KMS-11 (cell line): ENCODE measurements around the gene ZCWPW1.
A peak's percentile ranks its signal among the peaks of the same experiment; 100 is the strongest.

Experiments
- H2AFZ ChIP-seq: fragments of 200-600 bp; sonication (generic); 2 replicates; pipeline ENCODE4 v1.6.1; 2016; ENCODE audit warnings: antibody characterized with exemption, mixed run types, low read depth
- H3K27ac ChIP-seq: fragments of 200-600 bp; sonication (generic); 2 replicates; pipeline ENCODE4 v1.6.1; 2016; ENCODE audit warnings: mild to moderate bottlenecking, mixed run types
- H3K27me3 ChIP-seq: fragments of 200-600 bp; sonication (generic); 2 replicates; pipeline ENCODE4 v1.6.1; 2017; ENCODE audit warnings: mild to moderate bottlenecking, low read depth, mixed run types, moderate library complexity; ENCODE audit not compliant: insufficient read depth
- H3K36me3 ChIP-seq: fragments of 200-600 bp; sonication (generic); 2 replicates; pipeline ENCODE4 v1.6.1; 2017; ENCODE audit warnings: mild to moderate bottlenecking, mixed run types; ENCODE audit not compliant: insufficient read depth
- H3K4me1 ChIP-seq: fragments of 200-600 bp; sonication (generic); 2 replicates; pipeline ENCODE4 v1.6.1; 2016; ENCODE audit warnings: mild to moderate bottlenecking, low read depth, mixed run types; ENCODE audit not compliant: poor library complexity, severe bottlenecking
- H3K4me2 ChIP-seq: fragments of 200-600 bp; sonication (generic); 2 replicates; pipeline ENCODE4 v1.7.0; 2016; ENCODE audit warnings: mild to moderate bottlenecking, mixed run types
- H3K4me3 ChIP-seq: fragments of 200-600 bp; sonication (generic); IDR thresholded peaks from 2 replicates; pipeline ENCODE4 v1.6.1; 2017; ENCODE audit warnings: low read depth, low read length, mixed read lengths; ENCODE audit not compliant: insufficient read depth
- H3K79me2 ChIP-seq: fragments of 200-600 bp; sonication (generic); 2 replicates; pipeline ENCODE4 v1.6.1; 2016; ENCODE audit warnings: low read depth, mixed run types; ENCODE audit not compliant: insufficient read depth
- H3K9ac ChIP-seq: fragments of 200-600 bp; sonication (generic); 2 replicates; pipeline ENCODE4 v1.6.1; 2016; ENCODE audit warnings: mild to moderate bottlenecking, mixed run types
- H4K20me1 ChIP-seq: fragments of 200-600 bp; sonication (generic); 2 replicates; pipeline ENCODE4 v1.6.1; 2016; ENCODE audit warnings: mild to moderate bottlenecking, mixed run types; ENCODE audit not compliant: insufficient read depth
- TF ChIP-seq, protein P1 (sequence below): fragments of 200-600 bp; sonication (generic); conservative IDR thresholded peaks from 2 replicates; pipeline ENCODE4 v1.6.1; 2017; ENCODE audit warnings: low read depth, mild to moderate bottlenecking, antibody characterized with exemption, low read length, moderate library complexity, mixed read lengths

ZCWPW1 gene

DNA sequence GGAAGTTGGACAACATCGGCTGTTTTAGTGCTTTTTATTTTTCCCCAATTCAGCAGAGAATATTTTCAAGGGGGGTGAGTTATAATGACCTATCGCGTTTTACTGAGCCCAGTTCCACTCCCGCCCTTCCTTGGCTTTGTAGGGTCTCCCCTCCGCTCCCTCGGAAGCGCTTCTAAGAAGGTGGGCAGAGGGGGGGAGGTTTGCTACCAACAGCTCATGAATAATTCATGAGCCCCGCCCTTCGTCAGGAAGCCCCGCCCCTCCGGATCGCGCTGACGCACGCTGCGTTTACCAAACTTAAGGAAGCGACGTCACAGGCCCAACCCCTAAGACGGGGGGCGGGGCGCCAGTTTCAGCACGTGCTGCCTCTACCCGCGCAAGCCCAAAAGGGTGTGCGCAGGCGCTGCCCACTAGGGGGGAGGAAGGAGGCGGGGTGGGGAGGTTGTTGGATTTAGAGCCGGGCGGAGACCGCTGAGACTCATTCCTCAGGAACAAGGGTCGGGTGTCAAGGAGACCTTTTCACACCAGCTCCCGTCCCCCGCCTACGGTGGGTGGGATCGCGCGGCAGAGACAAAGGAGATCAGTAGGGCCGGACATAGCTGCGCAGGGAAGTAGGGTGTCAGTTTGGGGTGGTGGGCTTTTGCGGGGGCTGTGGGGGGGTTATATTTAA is 599 bp upstream of the ZCWPW1 start:
- Histone ChIP-seq H3K4me1 (peaks cover 34% of the 10 kb centered on the region), H4K20me1 (no peaks in the 10 kb centered on the region), H3K27ac (peak overlapping the region; percentile 92), H3K79me2 (peaks cover 33% of the 10 kb centered on the region), H3K4me2 (peak overlapping the region; percentile 80; the same call in 1 of the 2 replicates), H3K4me3 (no peak overlapping the region), H3K27me3 (no peaks in the 10 kb centered on the region), H2AFZ (peak overlapping the region; percentile 88; the same call in 1 of the 2 replicates), H3K36me3 (peaks cover 4% of the 10 kb centered on the region; the same call in 1 of the 2 replicates), H3K9ac (peak overlapping the region; percentile 87)
- TF ChIP-seq, protein P1, sequence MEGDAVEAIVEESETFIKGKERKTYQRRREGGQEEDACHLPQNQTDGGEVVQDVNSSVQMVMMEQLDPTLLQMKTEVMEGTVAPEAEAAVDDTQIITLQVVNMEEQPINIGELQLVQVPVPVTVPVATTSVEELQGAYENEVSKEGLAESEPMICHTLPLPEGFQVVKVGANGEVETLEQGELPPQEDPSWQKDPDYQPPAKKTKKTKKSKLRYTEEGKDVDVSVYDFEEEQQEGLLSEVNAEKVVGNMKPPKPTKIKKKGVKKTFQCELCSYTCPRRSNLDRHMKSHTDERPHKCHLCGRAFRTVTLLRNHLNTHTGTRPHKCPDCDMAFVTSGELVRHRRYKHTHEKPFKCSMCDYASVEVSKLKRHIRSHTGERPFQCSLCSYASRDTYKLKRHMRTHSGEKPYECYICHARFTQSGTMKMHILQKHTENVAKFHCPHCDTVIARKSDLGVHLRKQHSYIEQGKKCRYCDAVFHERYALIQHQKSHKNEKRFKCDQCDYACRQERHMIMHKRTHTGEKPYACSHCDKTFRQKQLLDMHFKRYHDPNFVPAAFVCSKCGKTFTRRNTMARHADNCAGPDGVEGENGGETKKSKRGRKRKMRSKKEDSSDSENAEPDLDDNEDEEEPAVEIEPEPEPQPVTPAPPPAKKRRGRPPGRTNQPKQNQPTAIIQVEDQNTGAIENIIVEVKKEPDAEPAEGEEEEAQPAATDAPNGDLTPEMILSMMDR: peak; percentile 63

DNA sequence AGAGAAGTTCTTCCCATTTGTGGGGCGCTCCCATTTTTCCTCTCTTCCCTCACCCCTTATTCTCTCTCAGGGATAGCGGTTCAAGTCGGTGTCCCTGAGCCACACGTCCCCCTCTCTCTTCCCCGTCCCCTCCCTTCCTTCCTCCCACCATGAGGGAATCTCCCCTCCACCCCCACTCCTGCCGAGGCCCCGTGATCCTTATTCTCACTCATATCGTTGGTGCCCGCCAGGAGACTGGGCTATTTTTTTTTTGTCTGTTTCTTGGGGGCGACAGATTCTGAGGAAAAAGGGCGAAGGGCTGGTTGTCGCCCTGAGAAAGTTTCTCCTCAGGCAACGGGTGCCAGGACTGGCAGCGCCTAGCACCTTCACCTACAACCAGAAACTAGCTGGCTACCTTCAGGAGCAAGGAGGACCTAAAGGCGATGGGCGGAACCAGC is 723 bp downstream of the ZCWPW1 start:
- Histone ChIP-seq H3K9ac (no peak overlapping the region), H3K4me2 (peak overlapping the region; percentile 80; the same call in 1 of the 2 replicates), H2AFZ (peak overlapping the region; percentile 88)

DNA sequence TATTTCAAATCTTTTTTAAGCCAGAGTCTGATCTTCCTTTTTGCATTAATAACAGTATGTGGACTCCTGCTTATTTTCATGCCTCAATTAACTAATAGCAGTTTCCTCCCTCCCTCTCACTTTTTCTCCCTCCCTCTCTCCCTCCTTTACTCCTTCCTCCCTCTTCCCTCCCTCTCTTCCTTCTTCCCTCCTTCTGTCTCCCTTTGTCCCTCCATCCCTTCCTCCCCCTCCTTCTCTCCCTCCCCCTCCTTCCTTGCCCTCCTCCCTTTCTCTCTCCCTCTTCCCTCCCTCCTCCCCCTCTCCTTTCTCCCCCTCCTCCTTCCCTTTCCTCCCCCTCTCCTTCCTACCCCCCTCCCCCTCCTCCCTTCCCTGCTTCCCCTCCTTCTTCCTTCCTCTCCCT is 2.0 kb downstream of the ZCWPW1 start:
- peaks cover 16% of the 10 kb centered on the region for H3K4me1 ChIP-seq
- no peaks in the 10 kb centered on the region for H3K36me3 ChIP-seq
- no peaks in the 10 kb centered on the region for H3K27me3 ChIP-seq
- no peak overlapping the region for H3K27ac ChIP-seq
- no peak overlapping the region for H3K4me3 ChIP-seq
- H3K4me2 ChIP-seq: no peak overlapping the region
- H3K9ac ChIP-seq: no peak overlapping the region
- TF ChIP-seq, protein P1: no peak
- H4K20me1 ChIP-seq: no peaks in the 10 kb centered on the region
- H3K79me2 ChIP-seq: peaks cover 17% of the 10 kb centered on the region
- no peak overlapping the region for H2AFZ ChIP-seq

More for the DNA sequence above, 723 bp downstream of the ZCWPW1 start:
- TF ChIP-seq, protein P1: no peak
- H3K36me3 ChIP-seq: no peaks in the 10 kb centered on the region; the same call in 1 of the 2 replicates
- H3K4me3 ChIP-seq: no peak overlapping the region
- peaks cover 27% of the 10 kb centered on the region for H3K4me1 ChIP-seq
- no peaks in the 10 kb centered on the region for H3K27me3 ChIP-seq
- peaks cover 26% of the 10 kb centered on the region for H3K79me2 ChIP-seq
- no peaks in the 10 kb centered on the region for H4K20me1 ChIP-seq
- no peak overlapping the region for H3K27ac ChIP-seq

DNA sequence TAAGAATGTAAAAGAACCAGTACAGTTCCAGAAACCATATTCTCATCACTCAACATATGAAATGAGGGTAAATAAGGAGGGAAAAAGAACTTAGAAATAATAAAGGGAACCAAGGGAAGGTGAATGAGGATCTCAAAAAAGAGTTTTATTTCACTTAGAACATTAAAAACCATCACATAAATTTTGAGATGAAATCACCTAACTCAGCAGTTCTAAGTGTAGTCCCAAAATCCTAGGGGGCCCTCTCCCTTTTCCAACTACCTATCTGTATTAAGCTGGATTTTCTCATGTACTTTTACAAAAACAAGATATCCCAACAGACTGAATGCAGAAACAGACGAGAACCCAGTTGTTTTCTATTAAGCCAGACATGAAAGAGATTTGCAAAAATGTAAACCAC is 3.2 kb downstream of the ZCWPW1 start:
- Histone ChIP-seq H3K9ac (no peak overlapping the region), H3K27me3 (no peaks in the 10 kb centered on the region), H3K36me3 (no peaks in the 10 kb centered on the region), H4K20me1 (no peaks in the 10 kb centered on the region), H3K4me3 (no peak overlapping the region), H3K79me2 (peaks cover 5% of the 10 kb centered on the region), H2AFZ (no peak overlapping the region), H3K4me1 (peaks cover 6% of the 10 kb centered on the region), H3K4me2 (no peak overlapping the region), H3K27ac (no peak overlapping the region)
- TF ChIP-seq, protein P1: no peak
